OCI-LY7 (cell line): ENCODE results near the gene LYRM9. TPM values are rescaled to one million over a fixed set of nuclear protein-coding genes. Genes with fewer than 3 reads are reported as not detected.
A peak's percentile ranks its signal among the peaks of the same experiment; 100 is the strongest.

ENCODE experiments used
- BruUV-seq: library from RNA; stranded (reverse); fragments of 400-500 nt; replicated peaks from 2 replicates; lab custom pipeline; 2021; lab: Mats Ljungman, UMichigan
- CTCF ChIA-PET: fragments of 300-600 bp; sonication (Branson Sonifier 250); formaldehyde crosslinking; loops from one replicate; lab custom pipeline; 2022; ENCODE audit warnings: antibody characterized with exemption; ENCODE audit not compliant: unreplicated experiment; lab: Charles Lee
- POLR2A ChIA-PET: fragments of 300-600 bp; sonication (Branson Sonifier 250); formaldehyde crosslinking; loops from one replicate; lab custom pipeline; 2022; ENCODE audit warnings: antibody characterized with exemption; lab: Charles Lee
- DNase-seq: peaks from one replicate; pipeline ENCODE4 v3.0.0-alpha.2; 2015; ENCODE audit warnings: low spot score
- H2AFZ ChIP-seq: fragments of 200-600 bp; sonication (generic), shearing (Covaris generic); 2 replicates; pipeline ENCODE4 v1.6.1; 2014; ENCODE audit warnings: mild to moderate bottlenecking, antibody characterized with exemption, low read length, moderate library complexity
- H3K27ac ChIP-seq: fragments of 200-600 bp; sonication (generic); 2 replicates; pipeline ENCODE4 v1.5.1; 2014; ENCODE audit warnings: mixed run types, low read depth, mild to moderate bottlenecking, moderate library complexity, low read length, inconsistent platforms; ENCODE audit not compliant: poor library complexity, severe bottlenecking
- H3K36me3 ChIP-seq: fragments of 200-600 bp; sonication (generic); 2 replicates; pipeline ENCODE4 v1.6.1; 2014; ENCODE audit warnings: mild to moderate bottlenecking, antibody characterized with exemption, low read length, moderate library complexity, mixed read lengths; ENCODE audit not compliant: insufficient read depth
- H3K4me1 ChIP-seq: fragments of 200-600 bp; sonication (generic); 2 replicates; pipeline ENCODE4 v1.5.1; 2014; ENCODE audit warnings: mild to moderate bottlenecking, low read length; ENCODE audit not compliant: insufficient read depth, poor library complexity, severe bottlenecking
- H3K4me2 ChIP-seq: fragments of 200-600 bp; sonication (generic); 2 replicates; pipeline ENCODE4 v1.6.1; 2014; ENCODE audit warnings: mild to moderate bottlenecking, low read length
- H3K4me3 ChIP-seq: fragments of 200-600 bp; sonication (generic); 2 replicates; pipeline ENCODE4 v1.5.1; 2014; ENCODE audit warnings: mild to moderate bottlenecking, low read depth, low read length; ENCODE audit not compliant: poor library complexity, severe bottlenecking
- H3K79me2 ChIP-seq: fragments of 200-600 bp; sonication (generic); 2 replicates; pipeline ENCODE4 v1.6.1; 2016; ENCODE audit warnings: low read depth, mild to moderate bottlenecking, low read length, moderate library complexity, mixed read lengths; ENCODE audit not compliant: insufficient read depth
- H3K9me2 ChIP-seq: fragments of 200-600 bp; sonication (generic); 2 replicates; pipeline ENCODE4 v1.6.1; 2016; ENCODE audit warnings: mild to moderate bottlenecking, low read length, mixed read lengths; ENCODE audit not compliant: insufficient read depth
- H3K9me3 ChIP-seq: fragments of 200-600 bp; sonication (generic); 2 replicates; pipeline ENCODE4 v1.6.1; 2014; ENCODE audit warnings: mild to moderate bottlenecking, mixed run types, low read length, mixed read lengths
- H4K20me1 ChIP-seq: fragments of 200-600 bp; sonication (generic); 2 replicates; pipeline ENCODE4 v1.6.1; 2014; ENCODE audit warnings: mild to moderate bottlenecking, antibody characterized with exemption, low read length, moderate library complexity, mixed read lengths; ENCODE audit not compliant: insufficient read depth
- EZH2phosphoT487 ChIP-seq: fragments of 200-600 bp; sonication (generic); IDR thresholded peaks from 2 replicates; pipeline ENCODE4 v1.6.1; 2018; ENCODE audit warnings: low read depth, borderline replicate concordance, mild to moderate bottlenecking, mixed run types, antibody characterized with exemption, low read length, moderate library complexity, mixed read lengths
- intact Hi-C: fragments of 100-400 bp; cut with micrococcal nuclease; formaldehyde crosslinking; loops from one replicate; pipeline ENCODE4 v1.10.0; 2022; ENCODE audit not compliant: unreplicated experiment
- total RNA-seq, 2 experiments: library from RNA; depleted of rRNA in 1 of 2; stranded (reverse); fragments of >200 nt in 1 of 2; shearing (Covaris generic) in 1 of 2; gene quantifications; 2 replicates each; pipeline ENCODE4 v1.2.3, GENCODE V29; 2014 to 2022
- TF ChIP-seq, protein P1 (sequence below): fragments of 200-600 bp; sonication (generic); conservative IDR thresholded peaks from 2 replicates; pipeline ENCODE4 v1.5.1; 2014; ENCODE audit warnings: mild to moderate bottlenecking, antibody characterized with exemption, low read length, moderate library complexity, mixed read lengths

The LYRM9 gene
- total RNA-seq, 2 experiments from 2014 or later = 0.35 to 1.4 TPM

DNA sequence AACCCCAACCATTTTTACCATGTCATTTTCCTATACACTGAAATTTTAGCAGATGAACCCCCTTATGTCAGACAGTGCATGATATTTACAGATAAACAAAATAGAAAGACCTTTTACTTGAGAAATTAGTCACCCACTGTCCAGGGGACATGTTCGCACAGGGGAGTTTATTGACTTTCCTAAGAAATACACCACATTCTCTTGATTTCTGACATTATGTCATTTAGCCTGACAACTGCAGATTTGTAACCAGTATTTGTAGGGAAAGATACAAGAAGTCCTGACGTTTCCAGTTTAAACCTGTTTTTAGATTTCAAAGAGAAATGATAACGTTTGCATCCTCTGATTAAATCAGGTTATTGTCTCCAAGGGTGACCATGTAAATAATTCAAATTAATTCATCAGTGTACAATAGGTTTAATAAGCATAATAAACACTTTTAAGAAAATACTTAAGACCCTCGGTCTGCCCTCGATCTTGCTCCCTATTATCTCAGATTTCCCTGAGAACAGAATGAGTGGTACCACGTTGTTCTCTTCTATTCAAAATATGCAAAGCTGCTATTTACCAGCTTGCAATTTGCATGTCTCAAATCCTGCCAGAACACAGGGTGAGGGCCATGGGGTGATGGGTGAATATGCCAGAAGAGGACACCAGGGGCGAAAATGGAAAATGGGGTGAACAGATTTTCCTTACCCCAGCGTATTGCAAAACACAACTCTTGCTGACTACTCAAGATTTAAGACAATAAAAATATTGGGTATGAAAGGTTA, 2.1 kb upstream of the LYRM9 start:
- Histone ChIP-seq H3K36me3 (no peaks in the 10 kb centered on the region), H3K9me2 (no peaks in the 10 kb centered on the region), H3K4me1 (peaks cover 8% of the 10 kb centered on the region), H3K79me2 (no peaks in the 10 kb centered on the region), H2AFZ (no peak overlapping the region), H3K4me3 (no peak overlapping the region), H3K27ac (no peak overlapping the region), H3K9me3 (no peaks in the 10 kb centered on the region), H4K20me1 (no peaks in the 10 kb centered on the region), H3K4me2 (no peak overlapping the region)
- POLR2A ChIA-PET = interaction anchor here (0.8 kb wide), 1 partner anchor 10 kb away, joined by 6 read pairs; no protein-coding TSS in a partner anchor
- CTCF ChIA-PET = no interaction called here
- intact Hi-C loops = loop anchor here (10.0 kb wide), 1 partner anchor 119 kb away; no protein-coding TSS in a partner anchor
- TF ChIP-seq, protein P1, sequence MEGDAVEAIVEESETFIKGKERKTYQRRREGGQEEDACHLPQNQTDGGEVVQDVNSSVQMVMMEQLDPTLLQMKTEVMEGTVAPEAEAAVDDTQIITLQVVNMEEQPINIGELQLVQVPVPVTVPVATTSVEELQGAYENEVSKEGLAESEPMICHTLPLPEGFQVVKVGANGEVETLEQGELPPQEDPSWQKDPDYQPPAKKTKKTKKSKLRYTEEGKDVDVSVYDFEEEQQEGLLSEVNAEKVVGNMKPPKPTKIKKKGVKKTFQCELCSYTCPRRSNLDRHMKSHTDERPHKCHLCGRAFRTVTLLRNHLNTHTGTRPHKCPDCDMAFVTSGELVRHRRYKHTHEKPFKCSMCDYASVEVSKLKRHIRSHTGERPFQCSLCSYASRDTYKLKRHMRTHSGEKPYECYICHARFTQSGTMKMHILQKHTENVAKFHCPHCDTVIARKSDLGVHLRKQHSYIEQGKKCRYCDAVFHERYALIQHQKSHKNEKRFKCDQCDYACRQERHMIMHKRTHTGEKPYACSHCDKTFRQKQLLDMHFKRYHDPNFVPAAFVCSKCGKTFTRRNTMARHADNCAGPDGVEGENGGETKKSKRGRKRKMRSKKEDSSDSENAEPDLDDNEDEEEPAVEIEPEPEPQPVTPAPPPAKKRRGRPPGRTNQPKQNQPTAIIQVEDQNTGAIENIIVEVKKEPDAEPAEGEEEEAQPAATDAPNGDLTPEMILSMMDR = no peak
- TF ChIP-seq EZH2phosphoT487 = no peak
- no peak for DNase-seq
- no TSS peak for BruUV-seq

GRCh38 chr17:27893841-27894503, 807 bp upstream of the LYRM9 start:
- H3K9me3 ChIP-seq = no peaks in the 10 kb centered on the region
- no peak overlapping the region for H3K4me3 ChIP-seq
- CTCF ChIA-PET = interaction anchor here (1.2 kb wide), 1 partner anchor 239 kb away, joined by 4 read pairs; no protein-coding TSS in a partner anchor
- DNase-seq = no peak
- no peaks in the 10 kb centered on the region for H3K36me3 ChIP-seq
- POLR2A ChIA-PET = interaction anchor here (0.6 to 1.3 kb wide), 5 partner anchors 9 to 675 kb away, joined by 3 to 7 read pairs (median 3); no protein-coding TSS in a partner anchor
- H4K20me1 ChIP-seq = no peaks in the 10 kb centered on the region
- H3K4me2 ChIP-seq = peak overlapping the region; percentile 59
- no peaks in the 10 kb centered on the region for H3K79me2 ChIP-seq
- H3K9me2 ChIP-seq = no peaks in the 10 kb centered on the region
- peaks cover 8% of the 10 kb centered on the region for H3K4me1 ChIP-seq
- BruUV-seq = no TSS peak
- intact Hi-C loops = loop anchor here (10.0 kb wide), 1 partner anchor 121 kb away; no protein-coding TSS in a partner anchor
- no peak overlapping the region for H3K27ac ChIP-seq
- TF ChIP-seq, protein P1 = no peak
- TF ChIP-seq EZH2phosphoT487 = no peak
- H2AFZ ChIP-seq = peak overlapping the region; percentile 88
